Measurements from ENCODE around the gene CCDC85C. TPM values are rescaled to one million over a fixed set of nuclear protein-coding genes. Genes with fewer than 3 reads are reported as not detected.

The CCDC85C gene
- total RNA-seq, 2 experiments from 2014 or later, result 11.8 to 13.3 TPM

- H3K9me3 Mint-ChIP-seq, result no peaks in the 10 kb centered on the region
- no peak for ATAC-seq (ENCODE audit: low read depth)
- POLR2A ChIA-PET, result no interaction called here
- no peaks in the 10 kb centered on the region for H3K36me3 Mint-ChIP-seq
- H3K4me3 Mint-ChIP-seq, result no peak overlapping the region
- no peak for DNase-seq
- H3K27me3 Mint-ChIP-seq, result no peaks in the 10 kb centered on the region
- H3K27ac Mint-ChIP-seq, result no peak overlapping the region
- peaks cover 6% of the 10 kb centered on the region for H3K4me1 Mint-ChIP-seq
These were observed 4.6 kb upstream of the CCDC85C start for GRCh38 chr14:99608591-99608990.

DNA sequence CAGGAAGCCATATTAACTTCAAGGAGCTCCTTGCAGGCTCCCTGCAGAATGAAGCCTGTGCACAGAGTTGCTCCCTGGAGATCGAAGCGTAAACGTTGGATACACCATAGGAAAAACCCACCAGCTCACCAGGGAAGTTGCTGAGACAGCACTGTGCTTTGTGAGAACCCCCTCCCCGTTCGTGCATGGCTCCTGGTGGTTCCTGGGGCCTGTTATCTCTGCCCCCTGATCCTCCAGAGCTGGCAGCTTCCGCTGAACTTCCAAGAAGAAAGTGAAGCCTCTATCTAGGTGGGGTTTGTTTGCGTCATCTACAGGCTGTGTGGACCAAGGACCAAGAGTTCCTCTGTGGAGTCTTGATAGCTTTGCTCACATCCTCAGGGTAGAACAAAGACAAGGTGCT, 2.4 kb upstream of the CCDC85C start:
- no peak for DNase-seq
- Mint-ChIP-seq H3K27ac (peak overlapping the region; percentile 25), H3K27me3 (peaks cover 7% of the 10 kb centered on the region), H3K4me1 (peaks cover 15% of the 10 kb centered on the region), H3K9me3 (no peaks in the 10 kb centered on the region), H3K4me3 (no peak overlapping the region), H3K36me3 (no peaks in the 10 kb centered on the region)
- POLR2A ChIA-PET, result interaction anchor here (1.0 to 3.7 kb wide), 3 partner anchors 10 to 81 kb away, joined by 4 to 26 read pairs (median 5); no protein-coding TSS in a partner anchor
- ATAC-seq (ENCODE audit: low read depth), result no peak

DNA sequence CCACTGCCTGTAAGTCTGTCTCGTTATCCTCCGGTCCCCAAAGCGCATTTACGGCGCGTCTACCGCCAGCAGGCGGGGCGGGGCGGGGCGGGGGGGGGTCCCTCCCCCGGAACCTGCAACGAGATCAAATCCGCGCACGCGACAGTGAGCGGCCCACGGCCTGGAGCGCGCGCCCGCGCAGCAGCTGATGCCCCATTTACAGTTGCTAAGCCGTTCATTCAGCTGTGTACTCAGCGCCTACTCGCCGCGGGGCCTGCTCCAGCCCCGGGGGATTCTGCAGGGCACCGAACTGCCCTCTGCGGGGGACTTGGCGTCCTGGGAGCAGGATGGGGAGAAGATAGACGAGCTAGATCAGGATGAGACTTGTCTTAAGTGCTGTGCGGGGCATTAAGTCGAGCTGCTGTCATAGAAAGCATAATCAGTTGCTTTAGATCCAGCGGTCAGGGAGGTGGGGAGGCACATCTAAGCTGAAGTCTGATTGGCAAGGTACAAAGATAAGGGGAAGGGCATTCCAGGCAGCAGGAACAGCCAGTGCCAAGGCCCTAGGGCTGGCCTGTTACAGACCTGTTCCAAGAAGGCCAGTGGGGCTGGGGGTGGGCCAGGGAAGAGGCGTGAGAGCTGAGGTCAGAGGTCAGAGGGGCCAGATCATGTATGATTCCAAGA, 1.4 kb upstream of the CCDC85C start:
- Mint-ChIP-seq H3K4me1 (peaks cover 19% of the 10 kb centered on the region), H3K4me3 (peak overlapping the region; percentile 90), H3K9me3 (no peaks in the 10 kb centered on the region), H3K27me3 (peaks cover 7% of the 10 kb centered on the region), H3K36me3 (no peaks in the 10 kb centered on the region), H3K27ac (peak overlapping the region; percentile 94)
- ATAC-seq (ENCODE audit: low read depth), result peak; percentile 28
- peak; percentile 83 for DNase-seq
- POLR2A ChIA-PET, result interaction anchor here (1.0 to 3.7 kb wide), 6 partner anchors 11 to 461 kb away, joined by 3 to 26 read pairs (median 6); partner anchors contain the start of genes CCNK and SETD3

DNA sequence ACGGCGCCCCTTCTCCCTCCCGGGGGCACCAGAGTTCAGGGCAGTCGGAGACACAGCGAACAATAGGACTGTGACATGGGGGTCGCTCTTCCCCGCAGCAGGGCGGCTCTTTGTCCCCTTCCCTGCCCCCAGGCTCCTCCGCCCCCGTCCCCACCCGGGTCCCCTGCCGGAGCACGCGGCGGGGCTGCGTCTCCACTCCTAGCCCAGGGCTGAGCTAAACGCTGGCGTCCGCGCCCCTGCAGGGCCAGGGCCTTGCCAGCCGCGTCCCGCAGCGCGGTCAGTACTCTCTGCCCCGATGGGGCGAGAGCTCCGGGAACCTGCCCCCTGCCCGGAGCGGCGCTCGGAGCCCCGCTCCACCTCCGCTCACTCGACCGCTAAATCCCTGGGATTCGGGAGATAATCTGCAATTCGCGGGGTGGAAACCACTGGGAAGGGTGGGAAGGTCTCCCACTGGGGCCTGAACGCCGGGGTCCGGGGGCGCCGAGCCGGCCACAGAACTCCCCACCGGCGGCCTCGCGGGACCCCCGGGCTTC, 825 bp upstream of the CCDC85C start:
- Mint-ChIP-seq H3K9me3 (no peaks in the 10 kb centered on the region), H3K36me3 (no peaks in the 10 kb centered on the region), H3K27me3 (peaks cover 7% of the 10 kb centered on the region), H3K4me3 (peak overlapping the region; percentile 90), H3K27ac (peak overlapping the region; percentile 94), H3K4me1 (peaks cover 19% of the 10 kb centered on the region)
- DNase-seq (peak; percentile 73), ATAC-seq (ENCODE audit: low read depth) (peak; percentile 31)
- POLR2A ChIA-PET, result interaction anchor here (0.6 to 3.7 kb wide), 7 partner anchors 10 to 771 kb away, joined by 3 to 26 read pairs (median 5); partner anchors contain the start of genes CCNK and SETD3

DNA sequence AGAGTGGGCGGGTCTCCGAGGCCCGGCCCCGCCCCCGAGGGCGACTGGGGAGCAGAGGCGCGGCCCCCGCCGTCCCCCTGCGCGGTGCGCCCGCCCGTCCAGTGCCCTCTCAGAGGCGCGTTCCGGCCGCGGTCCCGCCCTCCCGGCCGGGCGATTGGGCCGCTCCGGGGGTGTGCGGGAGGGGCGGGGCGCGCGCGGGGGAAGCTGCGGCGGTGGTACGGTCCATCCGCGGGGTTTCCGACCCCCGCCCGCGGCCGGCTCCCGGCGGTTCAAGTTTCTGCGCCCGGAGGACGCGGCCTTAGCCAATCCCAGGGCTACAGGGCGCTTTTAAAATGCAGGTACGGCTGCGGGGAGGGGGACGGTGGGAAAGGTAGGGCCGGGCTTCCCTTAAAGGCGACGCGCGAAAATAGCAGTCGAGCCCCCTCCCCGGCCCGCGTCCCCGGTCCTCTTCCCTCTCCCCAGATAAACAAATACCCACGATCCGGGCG, 315 bp upstream of the CCDC85C start:
- DNase-seq (peak; percentile 99), ATAC-seq (ENCODE audit: low read depth) (peak; percentile 91)
- H3K9me3 Mint-ChIP-seq, result no peaks in the 10 kb centered on the region
- peaks cover 19% of the 10 kb centered on the region for H3K4me1 Mint-ChIP-seq
- peak overlapping the region; percentile 90 for H3K4me3 Mint-ChIP-seq
- POLR2A ChIA-PET, result interaction anchor here (0.6 to 3.7 kb wide), 10 partner anchors 10 to 771 kb away, joined by 3 to 26 read pairs (median 4); partner anchors contain the start of genes CCNK and SETD3
- H3K36me3 Mint-ChIP-seq, result no peaks in the 10 kb centered on the region
- peaks cover 7% of the 10 kb centered on the region for H3K27me3 Mint-ChIP-seq
- peak overlapping the region; percentile 87 for H3K27ac Mint-ChIP-seq

- ATAC-seq (ENCODE audit: low read depth) (no peak), DNase-seq (no peak)
- Mint-ChIP-seq H3K27me3 (peaks cover 7% of the 10 kb centered on the region), H3K4me1 (peaks cover 19% of the 10 kb centered on the region), H3K27ac (no peak overlapping the region), H3K4me3 (peak overlapping the region; percentile 66), H3K36me3 (no peaks in the 10 kb centered on the region), H3K9me3 (no peaks in the 10 kb centered on the region)
- POLR2A ChIA-PET, result interaction anchor here (0.6 to 3.7 kb wide), 7 partner anchors 8 to 772 kb away, joined by 3 to 26 read pairs (median 5); partner anchors contain the start of genes CCNK and SETD3
These were observed 1.1 kb downstream of the CCDC85C start for GRCh38 chr14:99602788-99603415.

DNA sequence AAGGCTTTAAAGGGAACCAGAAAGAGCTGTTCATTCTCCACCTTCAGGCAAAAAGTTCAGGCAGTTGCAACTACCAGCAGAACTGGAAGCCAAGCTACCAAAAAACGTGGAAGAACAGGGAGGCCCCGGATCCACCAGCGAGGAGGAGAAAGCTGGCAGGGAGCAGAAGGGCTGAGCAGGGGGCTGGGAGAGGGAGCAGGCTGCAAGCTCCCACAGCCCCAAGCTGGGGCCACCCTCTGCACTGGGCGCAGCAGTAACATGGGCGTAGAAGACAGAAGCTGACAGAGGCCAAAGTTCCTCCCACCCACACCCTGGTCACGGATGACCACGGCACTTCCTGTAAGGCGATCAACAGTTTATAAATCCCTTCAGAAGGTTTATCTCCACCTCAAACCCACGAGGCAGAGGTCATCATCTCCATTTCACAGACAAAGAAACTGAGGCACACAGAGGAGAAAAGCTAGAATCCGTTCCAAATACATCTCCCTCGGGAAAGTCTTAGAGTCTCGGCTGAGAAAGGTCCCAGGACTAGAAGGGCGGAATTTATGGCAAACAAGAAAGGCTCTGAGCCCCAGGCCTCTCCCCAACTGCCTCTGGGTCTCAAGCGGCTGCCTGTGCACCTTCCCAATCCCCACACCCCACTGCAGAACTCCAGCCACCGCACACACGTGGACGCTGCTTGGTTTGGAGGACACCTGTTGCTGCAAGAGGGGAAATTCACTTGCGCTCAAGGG, 1.8 kb downstream of the CCDC85C start:
- H3K4me3 Mint-ChIP-seq, result peak overlapping the region; percentile 66
- H3K36me3 Mint-ChIP-seq, result no peaks in the 10 kb centered on the region
- no peaks in the 10 kb centered on the region for H3K9me3 Mint-ChIP-seq
- POLR2A ChIA-PET, result interaction anchor here (3.7 kb wide), 1 partner anchor 122 kb away, joined by 13 read pairs; the partner anchor contains the start of genes CCNK and SETD3
- no peak overlapping the region for H3K27ac Mint-ChIP-seq
- ATAC-seq (ENCODE audit: low read depth), result no peak
- peaks cover 7% of the 10 kb centered on the region for H3K27me3 Mint-ChIP-seq
- DNase-seq, result no peak
- H3K4me1 Mint-ChIP-seq, result peaks cover 19% of the 10 kb centered on the region

DNA sequence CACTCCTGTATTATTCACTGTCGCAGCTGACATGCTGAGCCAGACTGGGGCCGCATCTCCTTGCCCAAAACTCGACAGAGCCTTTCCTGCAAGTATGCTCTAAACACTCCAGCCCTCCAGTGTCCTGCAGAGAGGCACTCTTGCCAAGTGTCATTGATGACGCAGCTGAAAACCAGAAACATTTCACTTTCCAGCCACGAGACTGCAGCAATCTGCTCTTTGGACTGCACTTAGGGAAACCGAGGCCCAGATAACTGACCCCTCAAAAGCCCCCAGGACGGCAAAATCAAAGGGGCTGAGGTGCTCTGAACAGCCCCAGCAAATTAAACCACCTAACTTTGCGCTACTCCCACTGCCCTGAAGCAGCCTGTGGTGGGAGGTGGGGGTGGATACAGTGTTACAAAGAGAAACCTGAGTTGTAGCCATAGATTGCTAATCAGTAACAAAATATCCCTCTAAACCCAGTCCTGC, 2.6 kb downstream of the CCDC85C start:
- DNase-seq (no peak), ATAC-seq (ENCODE audit: low read depth) (no peak)
- H3K27me3 Mint-ChIP-seq, result peaks cover 7% of the 10 kb centered on the region
- POLR2A ChIA-PET, result no interaction called here
- peaks cover 19% of the 10 kb centered on the region for H3K4me1 Mint-ChIP-seq
- no peak overlapping the region for H3K27ac Mint-ChIP-seq
- no peaks in the 10 kb centered on the region for H3K9me3 Mint-ChIP-seq
- H3K36me3 Mint-ChIP-seq, result no peaks in the 10 kb centered on the region
- H3K4me3 Mint-ChIP-seq, result no peak overlapping the region

DNA sequence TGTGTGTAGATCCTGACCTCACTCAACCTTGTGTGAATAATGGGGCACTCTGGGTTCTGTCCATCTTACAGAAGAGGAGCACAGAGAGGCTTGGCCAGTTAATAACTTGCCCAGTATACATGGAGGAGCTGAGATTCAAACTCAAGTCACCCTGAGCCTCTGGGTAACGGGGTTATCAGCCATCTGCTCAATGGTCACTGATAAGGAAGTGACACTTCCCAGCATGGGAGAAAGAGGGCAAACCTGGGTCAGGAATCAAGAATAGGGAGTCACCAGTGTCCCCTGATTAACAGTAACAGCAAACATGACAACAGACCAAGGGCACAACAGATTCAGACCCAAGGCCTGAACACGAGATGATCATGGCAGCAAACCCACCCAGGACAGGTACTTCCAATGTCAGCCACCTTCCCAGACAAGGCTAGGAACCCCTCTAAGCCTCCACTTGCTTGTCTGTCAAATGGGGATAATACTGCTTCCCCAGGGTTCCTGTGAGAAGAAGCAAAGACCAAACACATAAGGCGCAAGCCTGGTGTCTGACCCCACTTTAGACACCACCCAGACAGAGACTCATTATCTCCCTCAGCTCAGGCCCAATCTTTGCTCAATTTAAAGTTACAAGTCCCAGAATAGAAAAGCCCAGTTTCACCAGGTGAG, 3.6 kb downstream of the CCDC85C start:
- Mint-ChIP-seq H3K9me3 (no peaks in the 10 kb centered on the region), H3K36me3 (no peaks in the 10 kb centered on the region), H3K4me3 (no peak overlapping the region), H3K27ac (no peak overlapping the region), H3K4me1 (peaks cover 15% of the 10 kb centered on the region), H3K27me3 (peaks cover 7% of the 10 kb centered on the region)
- no peak for ATAC-seq (ENCODE audit: low read depth)
- POLR2A ChIA-PET, result no interaction called here
- no peak for DNase-seq

GRCh38 chr14:99599393-99599792, 4.6 kb downstream of the CCDC85C start:
- Mint-ChIP-seq H3K4me3 (no peak overlapping the region), H3K9me3 (no peaks in the 10 kb centered on the region), H3K36me3 (no peaks in the 10 kb centered on the region), H3K27me3 (peaks cover 7% of the 10 kb centered on the region), H3K27ac (no peak overlapping the region), H3K4me1 (peaks cover 24% of the 10 kb centered on the region)
- POLR2A ChIA-PET, result no interaction called here
- ATAC-seq (ENCODE audit: low read depth) (no peak), DNase-seq (no peak)

DNA sequence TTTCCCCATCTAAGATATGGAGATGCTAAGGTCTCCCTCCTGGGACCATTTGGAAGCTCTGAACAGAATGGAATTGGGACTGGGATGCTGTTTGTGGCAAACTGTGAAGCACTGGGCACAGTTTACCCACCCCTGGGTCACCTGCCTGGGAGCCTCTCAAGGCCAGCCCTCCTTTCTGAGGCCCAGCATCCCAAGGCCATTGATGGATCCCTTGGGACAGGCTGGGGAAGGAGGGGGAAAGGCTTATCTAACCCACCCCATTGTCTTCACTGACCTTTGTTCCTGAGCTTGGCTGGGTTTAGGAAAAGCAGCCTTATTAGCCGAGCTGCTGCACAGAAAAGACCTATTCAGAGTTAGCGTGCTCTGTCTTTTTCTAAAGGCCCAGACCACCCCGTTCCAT, 5.2 kb downstream of the CCDC85C start:
- peaks cover 25% of the 10 kb centered on the region for H3K4me1 Mint-ChIP-seq

GRCh38 chr14:99597911-99598600, 6.0 kb downstream of the CCDC85C start:
- POLR2A ChIA-PET, result no interaction called here
- H3K27me3 Mint-ChIP-seq, result peaks cover 7% of the 10 kb centered on the region
- H3K9me3 Mint-ChIP-seq, result no peaks in the 10 kb centered on the region
- peaks cover 25% of the 10 kb centered on the region for H3K4me1 Mint-ChIP-seq
- no peaks in the 10 kb centered on the region for H3K36me3 Mint-ChIP-seq
- DNase-seq (no peak), ATAC-seq (ENCODE audit: low read depth) (no peak)
- no peak overlapping the region for H3K4me3 Mint-ChIP-seq
- H3K27ac Mint-ChIP-seq, result no peak overlapping the region

More for the DNA sequence above, 5.2 kb downstream of the CCDC85C start:
- POLR2A ChIA-PET, result no interaction called here
- Mint-ChIP-seq H3K4me3 (no peak overlapping the region), H3K9me3 (no peaks in the 10 kb centered on the region), H3K36me3 (no peaks in the 10 kb centered on the region), H3K27me3 (peaks cover 7% of the 10 kb centered on the region), H3K27ac (no peak overlapping the region)
- ATAC-seq (ENCODE audit: low read depth), result no peak
- DNase-seq, result no peak

All from activated naive CD8-positive, alpha-beta T cell treated with anti-CD3 and anti-CD28 coated beads, Interleukin-2, amount 10 ng/mL, durations not matched to agents 7 days and 5 days (primary cell).